Mesendoderm (in vitro differentiated cells): ENCODE data around the gene LRWD1.
"Not testable (repeated sequence)": the region's sequence is repeated elsewhere in the genome, so short reads cannot be mapped to it uniquely, and the experiment has no call there.

Source experiments
- DNase-seq: peaks from one replicate; pipeline ENCODE4 v3.0.0; 2013
- H2AK5ac ChIP-seq: 2 replicates; pipeline ENCODE4 v1.6.1; 2013; ENCODE audit warnings: low read length, inconsistent platforms
- H2BK120ac ChIP-seq: 2 replicates; pipeline ENCODE4 v1.6.1; 2013; ENCODE audit warnings: low read depth, mild to moderate bottlenecking, low read length, moderate library complexity, mixed read lengths
- H2BK15ac ChIP-seq: replicated peaks from 2 replicates; pipeline ENCODE4 v1.6.1; 2013; ENCODE audit warnings: low read depth, mild to moderate bottlenecking, moderate library complexity
- H2BK5ac ChIP-seq: 2 replicates; pipeline ENCODE4 v1.6.1; 2013; ENCODE audit warnings: low read length, inconsistent platforms
- H3K18ac ChIP-seq: 2 replicates; pipeline ENCODE4 v1.6.1; 2013; ENCODE audit warnings: mild to moderate bottlenecking, low read length, mixed read lengths
- H3K23ac ChIP-seq: one replicate; pipeline ENCODE4 v1.6.1; 2013; ENCODE audit warnings: low read length
- H3K27ac ChIP-seq: 2 replicates; pipeline ENCODE4 v1.5.1; 2013; ENCODE audit warnings: low read depth, mild to moderate bottlenecking, inconsistent platforms, low read length, moderate library complexity
- H3K27me3 ChIP-seq: 2 replicates; pipeline ENCODE4 v1.6.1; 2013; ENCODE audit warnings: low read length, control low read depth, mild to moderate bottlenecking, inconsistent platforms; ENCODE audit not compliant: insufficient read depth, poor library complexity
- H3K36me3 ChIP-seq: 2 replicates; pipeline ENCODE4 v1.6.1; 2013; ENCODE audit warnings: low read length, inconsistent platforms; ENCODE audit not compliant: control insufficient read depth, insufficient read depth
- H3K4ac ChIP-seq: one replicate; pipeline ENCODE4 v1.6.1; 2013; ENCODE audit warnings: low read depth, mild to moderate bottlenecking, low read length, moderate library complexity
- H3K4me1 ChIP-seq: 2 replicates; pipeline ENCODE4 v1.6.1; 2013; ENCODE audit warnings: low read depth, low read length, inconsistent platforms; ENCODE audit not compliant: control insufficient read depth
- H3K4me2 ChIP-seq: 2 replicates; pipeline ENCODE4 v1.6.1; 2013; ENCODE audit warnings: low read length
- H3K4me3 ChIP-seq: 2 replicates; pipeline ENCODE4 v1.5.1; 2013; ENCODE audit warnings: mild to moderate bottlenecking, low read length
- H3K56ac ChIP-seq: one replicate; pipeline ENCODE4 v1.6.1; 2013; ENCODE audit warnings: low read length
- H3K79me1 ChIP-seq: 2 replicates; pipeline ENCODE4 v1.6.1; 2013; ENCODE audit warnings: low read length, inconsistent platforms
- H3K79me2 ChIP-seq: 2 replicates; pipeline ENCODE4 v1.6.1; 2013; ENCODE audit warnings: mild to moderate bottlenecking, low read length; ENCODE audit not compliant: control insufficient read depth, insufficient read depth
- H3K9ac ChIP-seq: 2 replicates; pipeline ENCODE4 v1.6.1; 2013; ENCODE audit warnings: low read length, inconsistent platforms
- H4K5ac ChIP-seq: one replicate; pipeline ENCODE4 v1.6.1; 2013; ENCODE audit warnings: low read length
- H4K8ac ChIP-seq: one replicate; pipeline ENCODE4 v1.6.1; 2013; ENCODE audit warnings: low read depth, mild to moderate bottlenecking, control low read depth, low read length, moderate library complexity
- WGBS: extraction: QIAGEN DNeasy Blood & Tissue Kit; methylation state at CpG from one replicate; pipeline ENCODE4 v1.1.7; 2013; ENCODE audit warnings: low lambda C conversion rate, missing lambda C conversion rate; ENCODE audit not compliant: insufficient coverage; ENCODE audit errors: extremely low coverage; 5-methylcytosine and 5-hydroxymethylcytosine counted together

LRWD1 gene

DNA sequence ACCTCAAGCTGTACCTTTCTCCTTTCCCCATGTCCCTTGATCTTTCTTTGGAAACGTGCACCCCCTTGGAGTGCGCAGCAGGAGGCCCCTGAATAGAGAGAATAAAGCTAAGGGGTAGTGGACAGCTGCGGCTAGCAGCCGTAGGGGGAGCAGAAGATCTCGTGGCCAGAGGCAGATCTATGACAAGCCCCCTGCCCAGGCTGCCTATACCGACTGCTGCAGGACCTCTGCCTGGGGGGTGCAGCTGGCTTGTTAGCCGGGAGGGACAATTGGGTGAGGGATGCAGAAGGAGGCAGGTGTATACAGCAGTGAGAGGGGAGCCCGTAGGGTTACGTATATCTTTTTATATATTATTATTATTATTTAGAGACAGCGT is 14.4 kb downstream of the LRWD1 start:
- not testable (repeated sequence) for H4K8ac ChIP-seq, H3K56ac ChIP-seq, H3K27me3 ChIP-seq, H3K79me2 ChIP-seq, H2AK5ac ChIP-seq, H4K5ac ChIP-seq, H3K4ac ChIP-seq, H3K4me3 ChIP-seq, H3K23ac ChIP-seq, H3K18ac ChIP-seq, H3K36me3 ChIP-seq, H2BK120ac ChIP-seq, H2BK5ac ChIP-seq, H3K9ac ChIP-seq, DNase-seq, H3K4me2 ChIP-seq, H3K27ac ChIP-seq, H3K79me1 ChIP-seq, H2BK15ac ChIP-seq, H3K4me1 ChIP-seq
- WGBS, result no CpG with 5 or more reads among the region's 10 CpGs

DNA sequence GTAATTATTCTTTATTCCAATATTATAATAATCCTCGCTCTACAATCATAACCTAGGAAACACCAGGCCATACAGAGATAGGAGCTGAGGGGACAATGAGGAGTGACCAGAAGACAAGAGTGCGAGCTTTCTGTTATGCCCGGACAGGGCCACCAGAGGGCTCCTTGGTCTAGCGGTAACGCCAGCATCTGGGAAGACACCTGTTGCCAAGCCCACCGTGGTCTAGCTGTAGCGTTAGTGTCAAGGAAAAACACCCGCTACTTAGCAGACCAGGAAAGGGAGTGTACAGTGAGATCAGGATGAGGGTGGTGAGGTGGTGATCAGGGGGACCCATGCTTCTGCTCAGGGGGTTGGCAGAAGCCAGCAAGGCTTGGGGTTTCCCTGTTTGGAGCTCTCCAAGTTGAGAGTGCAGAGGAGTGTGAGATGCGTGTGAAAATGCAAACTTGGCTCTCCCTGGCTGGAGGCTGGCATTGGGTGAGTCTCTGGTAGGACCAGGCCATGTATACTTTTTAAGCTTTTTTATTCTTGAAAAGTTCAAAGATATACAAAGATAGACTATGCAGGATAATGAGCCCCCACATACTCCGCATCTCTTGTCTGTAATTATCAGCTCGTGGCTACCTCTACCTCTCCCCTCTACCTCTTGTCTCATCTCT is 15.3 kb downstream of the LRWD1 start:
- H2BK120ac ChIP-seq, H3K4me2 ChIP-seq, H2BK15ac ChIP-seq, H4K5ac ChIP-seq, H3K79me1 ChIP-seq, H3K27me3 ChIP-seq, H4K8ac ChIP-seq, H3K36me3 ChIP-seq, H3K79me2 ChIP-seq, H3K9ac ChIP-seq, H3K18ac ChIP-seq, H3K27ac ChIP-seq, H3K23ac ChIP-seq, H3K4me3 ChIP-seq, H3K4ac ChIP-seq, H2AK5ac ChIP-seq, DNase-seq, H3K4me1 ChIP-seq, H2BK5ac ChIP-seq, H3K56ac ChIP-seq: not testable (repeated sequence)
- no CpG with 5 or more reads among the region's 11 CpGs for WGBS

DNA sequence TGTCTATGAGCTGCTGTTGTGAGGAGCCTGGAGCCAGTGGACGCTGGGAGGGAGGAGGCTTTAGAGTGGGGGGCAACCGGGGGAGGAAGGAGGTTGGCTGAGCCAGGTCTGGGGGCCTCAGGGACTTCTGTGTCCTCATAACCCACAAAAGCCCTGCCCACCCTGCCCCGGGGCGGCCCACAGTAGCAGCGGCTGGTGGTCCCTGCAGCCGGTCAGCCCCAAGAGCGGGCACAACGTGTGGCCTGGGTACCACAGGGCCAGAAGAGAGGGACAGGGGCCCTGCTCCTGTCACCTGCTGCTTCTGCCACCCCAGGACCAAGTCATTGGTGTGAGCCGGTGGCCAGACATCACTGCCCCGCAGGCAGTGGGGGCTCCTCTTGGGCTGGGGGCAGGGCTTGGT is 17.2 kb downstream of the LRWD1 start:
- H3K4me3 ChIP-seq, H3K36me3 ChIP-seq, H2BK5ac ChIP-seq, H3K79me1 ChIP-seq, H3K27ac ChIP-seq, H4K5ac ChIP-seq, H3K4me2 ChIP-seq, H4K8ac ChIP-seq, H3K79me2 ChIP-seq, H3K4ac ChIP-seq, H3K18ac ChIP-seq, H3K9ac ChIP-seq, H2BK15ac ChIP-seq, H2BK120ac ChIP-seq, DNase-seq, H3K4me1 ChIP-seq, H3K27me3 ChIP-seq, H3K56ac ChIP-seq, H3K23ac ChIP-seq, H2AK5ac ChIP-seq: not testable (repeated sequence)
- no CpG with 5 or more reads among the region's 10 CpGs for WGBS

DNA sequence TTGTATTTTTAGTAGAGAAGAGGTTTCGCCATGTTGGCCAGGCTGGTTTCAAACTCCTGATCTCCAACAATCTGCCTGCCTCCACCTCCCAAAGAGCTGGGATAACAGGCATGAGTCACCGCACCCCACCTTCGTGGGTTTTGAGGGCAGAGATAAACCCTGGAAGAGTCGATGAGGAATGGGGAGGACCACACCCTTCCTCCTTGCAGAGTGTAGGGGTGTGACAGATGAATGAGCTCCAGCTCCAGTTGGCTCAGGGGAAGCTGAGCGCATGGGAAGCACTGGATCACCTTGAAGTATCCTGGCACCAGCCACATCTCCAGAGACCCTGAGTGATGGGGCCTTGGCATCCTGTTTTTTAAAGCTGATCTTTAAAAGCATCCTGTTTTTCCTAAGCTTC is 19.5 kb downstream of the LRWD1 start:
- not testable (repeated sequence) for H3K4me2 ChIP-seq, H4K5ac ChIP-seq, H3K36me3 ChIP-seq, H4K8ac ChIP-seq, H3K18ac ChIP-seq, H3K27me3 ChIP-seq, H3K23ac ChIP-seq, H2AK5ac ChIP-seq, H3K27ac ChIP-seq, H2BK120ac ChIP-seq, H3K4ac ChIP-seq, H2BK5ac ChIP-seq, H3K79me1 ChIP-seq, H3K4me1 ChIP-seq, H3K4me3 ChIP-seq, H2BK15ac ChIP-seq, H3K56ac ChIP-seq, H3K79me2 ChIP-seq, DNase-seq, H3K9ac ChIP-seq
- no CpG with 5 or more reads among the region's 5 CpGs for WGBS

DNA sequence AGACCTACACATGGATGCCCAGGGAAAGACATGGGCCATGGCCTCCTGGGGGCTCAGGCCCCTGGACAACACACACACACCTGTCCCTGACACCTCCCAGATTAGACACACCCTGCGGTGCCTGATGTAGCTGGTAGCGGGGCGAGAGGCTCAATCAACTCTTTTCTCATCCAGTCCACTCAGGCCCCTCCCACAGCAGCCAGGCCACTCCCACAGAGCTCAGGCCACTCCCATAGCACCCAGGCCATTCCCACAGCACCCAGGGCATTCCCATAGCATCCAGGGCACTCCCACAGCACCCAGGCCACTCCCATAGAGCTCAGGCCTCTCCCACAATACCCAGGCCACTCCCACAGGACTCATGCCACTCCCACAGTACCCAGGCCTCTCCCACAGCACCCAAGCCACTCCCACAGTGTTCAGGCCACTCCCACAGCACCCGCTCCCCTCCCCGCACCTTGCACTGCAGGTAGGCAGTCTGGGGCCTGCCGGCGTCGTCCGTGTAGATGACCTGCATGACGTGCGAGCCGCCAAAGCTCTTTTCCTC is 25.8 kb downstream of the LRWD1 start:
- not testable (repeated sequence) for H3K4me3 ChIP-seq, H2BK15ac ChIP-seq, H3K79me1 ChIP-seq, H3K27ac ChIP-seq, H2BK5ac ChIP-seq, H4K8ac ChIP-seq, H4K5ac ChIP-seq, H3K56ac ChIP-seq, H3K23ac ChIP-seq, H3K27me3 ChIP-seq, H3K4me2 ChIP-seq, DNase-seq, H2AK5ac ChIP-seq, H3K36me3 ChIP-seq, H2BK120ac ChIP-seq, H3K4me1 ChIP-seq, H3K18ac ChIP-seq, H3K79me2 ChIP-seq, H3K4ac ChIP-seq, H3K9ac ChIP-seq
- WGBS, result no CpG with 5 or more reads among the region's 12 CpGs
